HG03103 (cell line): ENCODE results near the gene ANKRD63.

Source experiments
- ATAC-seq: cut with Tn5 transposase; IDR thresholded peaks from one replicate; pipeline ENCODE4 v1.9.1; 2021; ENCODE audit warnings: low read depth; ENCODE audit not compliant: unreplicated experiment

Gene ANKRD63

DNA sequence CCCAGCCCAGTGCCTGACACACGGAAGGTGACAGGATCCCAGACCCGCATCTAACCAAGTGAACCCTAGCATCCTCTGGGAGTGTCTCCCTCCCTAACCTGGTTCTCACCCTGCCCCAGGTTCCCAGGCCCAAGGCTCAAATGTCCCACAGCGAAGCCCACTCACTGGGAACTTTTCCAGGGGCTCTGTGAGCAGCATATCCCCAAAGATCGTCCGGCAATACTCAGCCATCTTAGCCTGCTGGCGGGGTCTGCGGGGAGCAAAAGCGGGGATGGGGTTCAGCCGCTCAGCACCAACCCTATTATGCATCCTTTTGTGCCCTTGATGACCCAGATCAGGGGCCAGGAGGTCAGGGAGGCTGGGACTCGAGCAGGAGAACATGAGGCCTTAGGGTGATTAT lies 14.5 kb upstream of the ANKRD63 start:
- ATAC-seq, result no peak

DNA sequence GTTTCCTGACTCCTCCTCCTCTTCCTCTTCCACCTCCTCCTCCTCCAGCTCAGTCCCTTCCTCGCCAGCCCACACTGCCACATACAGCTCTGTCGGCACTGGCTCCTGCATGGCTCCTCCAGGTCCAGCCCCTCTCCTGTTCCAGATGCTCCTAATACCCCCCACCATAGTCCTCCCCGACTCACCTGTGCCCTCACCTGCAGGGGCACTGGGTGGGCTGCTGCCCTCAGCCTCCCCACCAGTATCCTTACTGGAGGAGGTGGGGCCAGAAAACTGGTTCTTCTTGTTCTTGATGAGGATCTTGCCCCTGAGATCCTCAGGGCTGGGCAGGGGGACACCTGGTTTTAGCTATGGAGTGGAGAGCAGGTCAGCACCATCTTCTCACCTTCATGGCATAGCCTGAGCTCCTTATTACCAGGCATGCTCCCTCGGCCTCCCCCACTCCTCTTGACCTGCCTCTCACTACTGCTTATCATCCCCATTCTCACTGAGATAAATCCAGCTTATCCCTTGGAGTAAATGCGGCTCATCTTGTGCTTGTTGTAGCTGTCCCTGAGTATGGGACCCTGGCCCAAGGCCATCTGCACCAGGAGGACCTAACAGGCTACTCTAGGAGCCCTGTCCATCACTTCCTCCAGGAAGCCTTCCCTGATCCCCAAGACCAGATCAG lies 13.8 kb upstream of the ANKRD63 start:
- no peak for ATAC-seq

- ATAC-seq, result no peak
Observed at GRCh38 chr15:40295877-40296560, 13.2 kb upstream of the ANKRD63 start.

- no peak for ATAC-seq
Observed at GRCh38 chr15:40295297-40295696, 12.4 kb upstream of the ANKRD63 start.

DNA sequence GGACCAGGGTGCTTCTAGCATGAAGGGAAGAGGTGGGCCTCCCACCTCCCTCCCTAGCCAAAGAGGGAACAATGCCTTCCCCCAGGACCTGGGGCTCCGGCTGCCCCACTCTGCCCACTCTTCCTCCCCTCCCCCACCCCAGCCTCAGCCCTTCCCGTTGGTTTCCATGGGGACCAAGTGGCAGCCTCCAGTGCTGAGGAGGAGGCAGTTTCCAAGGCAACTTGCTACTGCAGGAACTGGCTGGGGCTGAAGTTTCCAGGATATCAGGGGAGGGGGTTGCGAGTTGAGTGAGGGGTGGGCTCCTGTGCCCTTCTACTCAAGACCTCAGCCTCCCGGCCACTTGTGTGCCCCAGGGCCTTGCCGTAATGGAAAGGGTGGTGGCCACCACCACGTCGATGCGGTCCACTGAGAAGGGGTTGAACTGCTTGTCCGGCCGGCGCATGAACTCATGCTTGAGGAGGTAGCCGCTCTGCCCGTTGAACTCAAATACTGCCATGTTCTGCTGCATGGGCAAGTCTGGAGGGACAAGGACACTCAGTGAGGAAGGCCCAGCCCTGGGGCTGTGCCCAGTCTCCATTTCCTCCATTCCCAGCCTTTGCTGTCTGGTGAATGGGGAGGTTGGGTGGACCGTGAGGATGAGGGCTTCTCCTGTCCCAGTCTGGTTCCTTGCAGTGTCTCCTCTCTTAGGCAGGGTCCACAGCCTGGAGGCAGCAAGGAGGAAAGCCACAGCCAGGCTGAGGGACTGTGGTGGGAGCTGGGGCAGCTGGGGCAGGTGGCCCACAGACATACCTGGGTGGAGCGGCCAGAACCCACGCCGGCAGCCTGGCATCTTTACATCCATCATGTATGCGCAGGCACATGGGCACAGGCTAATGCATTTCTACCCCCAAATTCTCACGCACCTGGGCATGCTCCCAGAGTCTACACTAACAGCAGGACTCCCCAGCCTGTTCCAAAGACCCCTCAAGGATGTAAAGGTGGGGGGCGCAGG lies 11.3 kb upstream of the ANKRD63 start:
- no peak for ATAC-seq

GRCh38 chr15:40293006-40293405 lies 10.1 kb upstream of the ANKRD63 start:
- no peak for ATAC-seq

DNA sequence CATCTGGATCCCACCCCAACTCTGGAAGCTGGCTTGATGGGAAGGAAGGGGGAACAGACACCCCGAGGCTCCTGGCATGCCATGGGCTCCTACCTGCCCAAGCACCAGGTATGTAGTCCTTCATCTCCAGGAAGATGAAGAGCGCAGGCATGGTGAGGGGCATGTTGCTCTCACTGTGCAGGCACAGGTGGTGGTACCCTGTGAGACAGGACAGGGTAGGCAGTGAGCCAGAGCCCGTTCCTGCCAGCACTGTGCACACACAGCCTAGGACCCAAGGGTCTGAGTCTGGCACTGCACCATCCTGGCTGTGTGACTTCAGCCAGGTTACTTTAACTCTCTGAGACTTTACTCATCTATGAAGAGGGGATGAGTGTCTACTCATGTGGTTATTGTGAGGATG lies 9.4 kb upstream of the ANKRD63 start:
- no peak for ATAC-seq

DNA sequence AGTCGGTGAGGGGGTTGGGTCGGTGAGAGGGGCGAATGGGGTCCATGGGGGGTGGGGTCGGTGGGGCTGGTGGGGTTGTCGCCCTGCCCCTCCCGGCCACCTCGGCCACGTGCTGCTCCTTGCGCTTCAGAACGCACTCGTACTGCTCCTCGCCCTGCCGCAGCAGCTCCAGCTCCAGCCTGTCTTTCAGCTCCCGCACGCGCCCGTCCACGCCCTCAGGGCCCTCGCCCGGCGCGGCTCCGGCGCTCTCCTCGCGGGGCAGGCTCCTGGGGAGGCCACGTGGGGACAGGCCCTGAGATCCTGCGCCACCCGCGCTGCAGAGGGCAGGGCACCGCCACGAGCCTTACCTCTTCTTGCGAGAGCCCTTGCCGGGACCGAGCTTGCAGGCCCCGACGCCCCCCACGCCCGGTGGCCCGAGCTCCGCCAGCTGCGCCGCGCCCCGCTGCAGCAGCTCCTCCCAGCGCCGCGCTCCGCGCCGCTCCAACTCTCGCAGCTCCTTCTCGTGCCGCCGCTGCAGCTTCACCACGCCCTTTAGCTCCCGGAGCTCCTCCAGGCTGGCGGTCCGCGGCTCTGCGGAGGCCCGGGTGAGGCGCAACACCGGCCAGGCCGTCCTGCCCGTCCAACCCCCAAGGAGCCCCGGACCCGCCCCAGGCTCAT lies 8.2 kb upstream of the ANKRD63 start:
- ATAC-seq, result no peak

DNA sequence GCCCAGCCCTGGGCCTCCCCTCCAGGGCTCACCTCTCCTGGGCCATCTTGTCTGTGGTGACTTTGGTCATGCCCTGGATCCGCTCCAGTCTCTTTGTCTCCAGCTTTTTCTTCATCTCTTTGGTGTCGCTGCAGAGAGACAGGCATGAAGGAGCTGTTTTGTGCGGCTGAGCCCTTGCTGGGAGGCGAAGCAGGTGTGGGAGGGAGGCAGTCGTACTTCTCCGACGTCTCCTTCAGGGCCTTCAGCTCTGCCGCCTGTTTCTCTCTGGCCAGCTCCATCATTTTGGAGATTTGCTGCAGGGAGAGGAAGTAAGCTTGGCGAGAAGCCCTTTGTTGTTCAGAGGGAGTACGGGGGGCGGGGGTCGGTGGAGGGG lies 7.7 kb upstream of the ANKRD63 start:
- ATAC-seq, result no peak

GRCh38 chr15:40289140-40289775 lies 6.4 kb upstream of the ANKRD63 start:
- no peak for ATAC-seq

- ATAC-seq, result no peak
Observed at GRCh38 chr15:40287968-40288367, 5.1 kb upstream of the ANKRD63 start.

- ATAC-seq, result no peak
Observed at GRCh38 chr15:40287505-40287904, 4.6 kb upstream of the ANKRD63 start.

DNA sequence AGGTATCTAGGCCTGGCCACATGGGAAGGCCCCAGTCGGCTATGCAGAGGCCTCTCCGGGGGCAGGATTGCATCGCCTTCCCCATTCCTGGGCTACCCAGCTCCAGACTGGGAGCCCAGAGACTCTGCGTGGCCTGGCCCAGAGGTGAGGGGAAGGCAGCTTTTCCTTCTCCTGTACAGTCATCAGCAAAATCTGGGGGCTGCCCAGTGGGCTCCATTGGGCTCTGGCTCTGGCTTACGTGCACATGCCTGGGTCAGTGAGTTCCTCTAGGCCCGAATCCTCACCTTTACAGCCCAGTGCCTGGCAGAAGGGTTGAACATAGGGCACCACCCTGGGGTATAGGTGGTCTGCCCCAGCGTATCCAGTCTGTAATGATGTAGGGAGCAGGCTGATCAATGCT lies 3.9 kb upstream of the ANKRD63 start:
- no peak for ATAC-seq

GRCh38 chr15:40286061-40286532 lies 3.2 kb upstream of the ANKRD63 start:
- no peak for ATAC-seq

- ATAC-seq, result no peak
Observed at GRCh38 chr15:40285554-40286011, 2.7 kb upstream of the ANKRD63 start.

- ATAC-seq, result no peak
Observed at GRCh38 chr15:40285151-40285550, 2.3 kb upstream of the ANKRD63 start.

- ATAC-seq, result no peak
Observed at GRCh38 chr15:40283615-40284300, 894 bp upstream of the ANKRD63 start.

GRCh38 chr15:40282147-40282868 lies 556 bp downstream of the ANKRD63 start:
- ATAC-seq, result no peak

DNA sequence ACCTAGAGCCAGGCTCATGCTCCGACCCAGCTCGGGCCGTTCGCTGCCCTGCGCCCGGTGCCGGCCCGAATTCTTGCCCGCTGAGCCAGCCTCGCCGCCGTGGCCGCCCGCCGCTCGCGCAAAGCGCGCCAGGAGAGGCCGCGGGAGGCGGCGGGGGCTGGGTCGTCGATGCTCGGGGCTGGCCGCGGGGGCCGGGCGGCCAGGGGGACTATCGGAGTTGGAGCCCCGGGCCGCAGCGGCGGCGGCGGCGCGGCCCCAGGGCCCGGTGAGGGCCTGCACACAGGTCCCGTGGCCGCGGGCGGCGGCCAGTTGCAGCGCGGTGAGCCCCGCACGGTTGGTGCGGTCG lies 1.1 kb downstream of the ANKRD63 start:
- no peak for ATAC-seq
